ENCODE measurements around the gene NDE1.
"Not testable (repeated sequence)": the region's sequence is repeated elsewhere in the genome, so short reads cannot be mapped to it uniquely, and the experiment has no call there.

Gene NDE1

GRCh38 chr16:15671530-15672117, 21.6 kb downstream of the NDE1 start:
- H3K36me3 ChIP-seq (ENCODE audit: control insufficient read depth, insufficient read depth, low read length) = peaks cover 36% of the 10 kb centered on the region
- no peaks in the 10 kb centered on the region for H3K9me3 ChIP-seq (ENCODE audit: control insufficient read depth, low read length)
- H3K4me3 ChIP-seq (ENCODE audit: insufficient read depth, low read depth, low read length, poor library complexity, severe bottlenecking) = no peak overlapping the region
- H3K27me3 ChIP-seq (replicated peaks; ENCODE audit: control insufficient read depth, insufficient read depth, low read length, poor library complexity, severe bottlenecking) = no peaks in the 10 kb centered on the region
- H3K4me1 ChIP-seq (ENCODE audit: control insufficient read depth, insufficient read depth, low read length, poor library complexity, severe bottlenecking) = peaks cover 28% of the 10 kb centered on the region
- peak overlapping the region; percentile 87 for H3K27ac ChIP-seq (ENCODE audit: insufficient read depth, low read length, poor library complexity, severe bottlenecking)
- DNase-seq = no peak

DNA sequence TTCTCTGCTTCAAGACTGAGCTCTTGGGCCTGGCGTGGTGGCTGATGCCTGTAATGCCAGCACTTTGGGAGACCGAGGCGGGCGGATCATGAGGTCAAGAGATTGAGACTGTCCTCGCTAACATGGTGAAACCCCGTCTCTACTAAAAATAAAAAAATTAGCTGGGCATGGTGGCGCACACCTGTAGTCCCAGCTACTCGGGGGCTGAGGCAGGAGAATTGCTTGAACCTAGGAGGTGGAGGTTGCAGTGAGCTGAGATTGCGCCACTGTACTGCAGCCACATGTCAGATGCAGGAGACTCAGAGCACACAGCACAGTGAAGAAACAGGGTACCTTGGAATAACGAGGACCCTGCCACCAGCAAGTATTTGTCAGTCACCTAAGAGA, 22.1 kb downstream of the NDE1 start:
- H3K36me3 ChIP-seq (ENCODE audit: control insufficient read depth, insufficient read depth, low read length) = peaks cover 35% of the 10 kb centered on the region
- peak overlapping the region; percentile 87 for H3K27ac ChIP-seq (ENCODE audit: insufficient read depth, low read length, poor library complexity, severe bottlenecking)
- peaks cover 28% of the 10 kb centered on the region for H3K4me1 ChIP-seq (ENCODE audit: control insufficient read depth, insufficient read depth, low read length, poor library complexity, severe bottlenecking)
- H3K4me3 ChIP-seq (ENCODE audit: insufficient read depth, low read depth, low read length, poor library complexity, severe bottlenecking); H3K9me3 ChIP-seq (ENCODE audit: control insufficient read depth, low read length); DNase-seq; H3K27me3 ChIP-seq (replicated peaks; ENCODE audit: control insufficient read depth, insufficient read depth, low read length, poor library complexity, severe bottlenecking): not testable (repeated sequence)

DNA sequence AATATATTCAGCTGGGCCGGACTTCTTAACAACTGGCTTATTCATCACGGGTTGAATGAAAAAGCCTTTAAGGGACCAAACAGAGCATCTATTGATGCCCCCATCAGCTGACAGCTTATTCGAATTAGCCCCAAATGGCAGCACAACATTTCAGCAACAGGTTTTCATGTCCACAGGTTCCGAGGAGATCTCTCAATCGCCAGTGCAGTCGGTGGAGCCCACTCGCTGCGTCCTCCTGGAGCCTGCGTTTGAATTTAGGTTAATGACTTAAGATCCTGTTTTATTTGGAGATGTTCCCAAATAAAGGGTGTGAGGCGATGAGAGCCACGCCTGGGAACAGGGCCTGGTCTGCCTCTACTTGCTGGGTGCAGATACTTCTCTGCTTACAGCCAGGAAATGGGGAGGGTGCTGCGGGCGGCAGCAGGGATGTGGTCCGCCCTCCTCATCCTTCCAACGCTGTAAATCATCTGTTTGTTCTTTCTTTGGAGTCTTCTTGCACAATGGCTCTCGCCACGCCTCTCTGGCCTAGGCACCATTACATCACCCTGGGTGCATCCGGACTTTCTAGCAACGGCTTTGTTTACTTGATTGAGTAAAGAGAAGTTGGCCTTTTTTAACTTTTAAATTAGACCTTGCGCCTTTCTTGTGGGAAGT, 22.6 kb downstream of the NDE1 start:
- Histone ChIP-seq H3K9me3 (ENCODE audit: control insufficient read depth, low read length) (no peaks in the 10 kb centered on the region), H3K4me1 (ENCODE audit: control insufficient read depth, insufficient read depth, low read length, poor library complexity, severe bottlenecking) (peaks cover 28% of the 10 kb centered on the region), H3K36me3 (ENCODE audit: control insufficient read depth, insufficient read depth, low read length) (peaks cover 32% of the 10 kb centered on the region), H3K27ac (ENCODE audit: insufficient read depth, low read length, poor library complexity, severe bottlenecking) (peak overlapping the region; percentile 87), H3K27me3 (replicated peaks; ENCODE audit: control insufficient read depth, insufficient read depth, low read length, poor library complexity, severe bottlenecking) (no peaks in the 10 kb centered on the region), H3K4me3 (ENCODE audit: insufficient read depth, low read depth, low read length, poor library complexity, severe bottlenecking) (peak overlapping the region; percentile 13)
- DNase-seq = peak; percentile 52 to 77 (median 67)

DNA sequence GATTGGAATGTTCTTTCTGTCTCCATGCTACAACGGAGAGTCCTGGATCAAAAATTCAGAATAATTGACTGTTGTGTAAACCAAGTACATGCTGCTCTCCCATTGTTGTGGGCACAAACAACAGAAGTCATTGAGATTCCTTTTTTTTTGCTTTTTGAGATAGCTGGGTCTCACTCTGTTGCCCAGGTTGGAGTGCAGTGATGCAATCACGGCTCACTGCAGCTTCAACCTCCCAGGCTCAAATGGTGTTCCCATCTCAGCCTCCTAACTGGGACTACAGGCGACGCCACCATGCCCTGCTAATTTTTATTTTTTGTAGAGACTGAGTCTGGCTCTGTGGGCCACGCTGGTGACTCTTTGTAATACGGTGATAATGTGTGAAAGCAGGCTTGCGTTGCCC, 24.5 kb downstream of the NDE1 start:
- DNase-seq = no peak
- Histone ChIP-seq H3K4me1 (ENCODE audit: control insufficient read depth, insufficient read depth, low read length, poor library complexity, severe bottlenecking) (peaks cover 28% of the 10 kb centered on the region), H3K36me3 (ENCODE audit: control insufficient read depth, insufficient read depth, low read length) (peaks cover 34% of the 10 kb centered on the region)

DNA sequence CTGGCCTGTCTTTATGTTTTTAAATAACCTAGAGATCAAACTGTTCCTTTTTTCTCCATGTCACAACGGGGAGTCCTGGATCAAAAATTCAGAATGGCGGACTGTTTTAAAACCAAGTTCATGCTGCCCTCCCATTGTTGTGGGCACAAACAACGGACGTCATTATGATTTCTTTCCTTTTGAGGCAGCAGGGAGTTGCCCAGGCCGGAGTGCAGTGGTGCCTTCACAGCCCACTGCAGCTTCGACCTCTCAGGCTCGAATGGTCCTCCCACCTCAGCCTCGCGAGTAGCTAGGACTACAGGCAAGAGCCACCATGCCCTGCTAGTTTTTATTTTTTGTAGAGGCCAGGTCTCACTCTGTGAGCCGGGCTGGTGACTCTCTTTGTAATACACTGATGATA, 26.5 kb downstream of the NDE1 start:
- H3K27ac ChIP-seq (ENCODE audit: insufficient read depth, low read length, poor library complexity, severe bottlenecking) = peak overlapping the region; percentile 18
- H3K27me3 ChIP-seq (replicated peaks; ENCODE audit: control insufficient read depth, insufficient read depth, low read length, poor library complexity, severe bottlenecking) = no peaks in the 10 kb centered on the region
- DNase-seq = no peak
- H3K4me3 ChIP-seq (ENCODE audit: insufficient read depth, low read depth, low read length, poor library complexity, severe bottlenecking) = no peak overlapping the region
- H3K36me3 ChIP-seq (ENCODE audit: control insufficient read depth, insufficient read depth, low read length) = peaks cover 36% of the 10 kb centered on the region
- H3K4me1 ChIP-seq (ENCODE audit: control insufficient read depth, insufficient read depth, low read length, poor library complexity, severe bottlenecking) = peaks cover 28% of the 10 kb centered on the region
- no peaks in the 10 kb centered on the region for H3K9me3 ChIP-seq (ENCODE audit: control insufficient read depth, low read length)

More for the DNA sequence above, 24.5 kb downstream of the NDE1 start:
- Histone ChIP-seq H3K27me3 (replicated peaks; ENCODE audit: control insufficient read depth, insufficient read depth, low read length, poor library complexity, severe bottlenecking) (no peaks in the 10 kb centered on the region), H3K4me3 (ENCODE audit: insufficient read depth, low read depth, low read length, poor library complexity, severe bottlenecking) (no peak overlapping the region), H3K9me3 (ENCODE audit: control insufficient read depth, low read length) (no peaks in the 10 kb centered on the region), H3K27ac (ENCODE audit: insufficient read depth, low read length, poor library complexity, severe bottlenecking) (peak overlapping the region; percentile 87)

DNA sequence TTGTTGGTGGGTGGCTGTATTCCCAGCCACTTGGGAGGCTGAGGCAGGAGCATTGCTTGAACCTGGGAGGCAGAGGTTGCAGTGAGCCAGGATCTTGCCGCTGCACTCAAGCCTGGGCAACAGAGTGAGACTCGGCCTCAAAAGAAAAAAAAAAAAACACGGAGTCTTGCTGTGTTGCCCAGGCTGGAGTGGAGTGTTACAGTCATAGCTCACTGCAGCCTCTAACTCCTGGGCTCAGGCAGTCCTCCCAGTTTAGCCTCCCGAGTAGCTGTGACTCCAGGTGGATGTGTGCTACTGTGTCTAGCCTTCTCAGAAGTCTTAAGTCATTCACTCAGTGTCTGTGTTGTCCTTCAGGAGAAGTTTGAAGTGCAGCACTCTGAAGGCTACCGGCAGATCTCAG, 27.4 kb downstream of the NDE1 start:
- H3K4me1 ChIP-seq (ENCODE audit: control insufficient read depth, insufficient read depth, low read length, poor library complexity, severe bottlenecking) = peaks cover 19% of the 10 kb centered on the region
- DNase-seq = no peak
- H3K36me3 ChIP-seq (ENCODE audit: control insufficient read depth, insufficient read depth, low read length) = peaks cover 36% of the 10 kb centered on the region
- H3K4me3 ChIP-seq (ENCODE audit: insufficient read depth, low read depth, low read length, poor library complexity, severe bottlenecking) = no peak overlapping the region
- H3K27ac ChIP-seq (ENCODE audit: insufficient read depth, low read length, poor library complexity, severe bottlenecking) = no peak overlapping the region
- H3K27me3 ChIP-seq (replicated peaks; ENCODE audit: control insufficient read depth, insufficient read depth, low read length, poor library complexity, severe bottlenecking) = no peaks in the 10 kb centered on the region
- no peaks in the 10 kb centered on the region for H3K9me3 ChIP-seq (ENCODE audit: control insufficient read depth, low read length)

GRCh38 chr16:15682105-15682570, 32.1 kb downstream of the NDE1 start:
- DNase-seq = peak in 1 of 3 donors; percentile 17
- Histone ChIP-seq H3K4me1 (ENCODE audit: control insufficient read depth, insufficient read depth, low read length, poor library complexity, severe bottlenecking) (no peaks in the 10 kb centered on the region), H3K9me3 (ENCODE audit: control insufficient read depth, low read length) (no peaks in the 10 kb centered on the region), H3K4me3 (ENCODE audit: insufficient read depth, low read depth, low read length, poor library complexity, severe bottlenecking) (no peak overlapping the region), H3K27me3 (replicated peaks; ENCODE audit: control insufficient read depth, insufficient read depth, low read length, poor library complexity, severe bottlenecking) (no peaks in the 10 kb centered on the region), H3K36me3 (ENCODE audit: control insufficient read depth, insufficient read depth, low read length) (peaks cover 58% of the 10 kb centered on the region), H3K27ac (ENCODE audit: insufficient read depth, low read length, poor library complexity, severe bottlenecking) (no peak overlapping the region)

DNA sequence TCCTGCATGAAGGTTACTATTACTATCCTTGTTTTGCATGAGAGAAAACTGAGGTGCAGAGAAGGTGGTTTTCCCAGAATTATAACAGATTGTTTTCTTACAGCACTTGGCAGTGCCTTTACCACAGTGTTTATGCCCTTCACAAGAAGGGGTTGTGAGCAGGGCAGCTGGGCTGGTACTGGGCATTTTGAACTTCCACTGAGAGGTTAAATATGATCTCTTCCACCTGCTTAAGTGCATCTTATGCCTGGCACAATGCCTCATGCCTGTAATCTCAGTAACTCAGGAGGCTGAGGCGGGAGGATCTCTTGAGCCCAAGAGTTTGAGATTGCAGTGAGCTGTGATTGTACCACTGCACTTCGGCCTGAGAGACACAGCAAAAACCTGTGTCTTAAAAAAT, 36.2 kb downstream of the NDE1 start:
- no peaks in the 10 kb centered on the region for H3K9me3 ChIP-seq (ENCODE audit: control insufficient read depth, low read length)
- peaks cover 64% of the 10 kb centered on the region for H3K36me3 ChIP-seq (ENCODE audit: control insufficient read depth, insufficient read depth, low read length)
- H3K27me3 ChIP-seq (replicated peaks; ENCODE audit: control insufficient read depth, insufficient read depth, low read length, poor library complexity, severe bottlenecking) = no peaks in the 10 kb centered on the region
- H3K4me3 ChIP-seq (ENCODE audit: insufficient read depth, low read depth, low read length, poor library complexity, severe bottlenecking) = no peak overlapping the region
- DNase-seq = no peak
- H3K4me1 ChIP-seq (ENCODE audit: control insufficient read depth, insufficient read depth, low read length, poor library complexity, severe bottlenecking) = no peaks in the 10 kb centered on the region
- no peak overlapping the region for H3K27ac ChIP-seq (ENCODE audit: insufficient read depth, low read length, poor library complexity, severe bottlenecking)

- Histone ChIP-seq H3K27ac (ENCODE audit: insufficient read depth, low read length, poor library complexity, severe bottlenecking) (no peak overlapping the region), H3K4me1 (ENCODE audit: control insufficient read depth, insufficient read depth, low read length, poor library complexity, severe bottlenecking) (no peaks in the 10 kb centered on the region), H3K36me3 (ENCODE audit: control insufficient read depth, insufficient read depth, low read length) (peaks cover 77% of the 10 kb centered on the region), H3K27me3 (replicated peaks; ENCODE audit: control insufficient read depth, insufficient read depth, low read length, poor library complexity, severe bottlenecking) (no peaks in the 10 kb centered on the region), H3K4me3 (ENCODE audit: insufficient read depth, low read depth, low read length, poor library complexity, severe bottlenecking) (no peak overlapping the region), H3K9me3 (ENCODE audit: control insufficient read depth, low read length) (no peaks in the 10 kb centered on the region)
- DNase-seq = no peak
These were observed 39.2 kb downstream of the NDE1 start for GRCh38 chr16:15689290-15689689.

DNA sequence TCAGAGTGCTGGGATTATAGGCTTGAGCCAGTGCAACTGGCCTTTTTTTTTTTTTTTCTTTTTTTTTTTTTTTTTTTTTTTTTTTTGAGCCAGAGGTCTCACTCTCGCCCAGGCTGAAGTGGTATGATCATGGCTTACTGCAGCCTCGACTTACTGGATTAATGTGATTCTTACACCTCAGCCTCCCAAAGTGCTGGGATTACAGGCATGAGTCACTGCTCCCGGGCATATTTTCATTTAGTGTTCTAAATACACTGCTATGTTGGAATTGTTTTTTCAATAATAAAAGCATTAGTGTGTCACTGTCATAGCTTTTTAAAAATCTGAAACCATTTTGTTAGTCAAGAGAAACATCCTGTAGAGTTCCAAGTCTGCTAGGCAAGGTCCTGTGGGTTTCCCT, 40.3 kb downstream of the NDE1 start:
- H3K4me3 ChIP-seq (ENCODE audit: insufficient read depth, low read depth, low read length, poor library complexity, severe bottlenecking) = no peak overlapping the region
- peaks cover 86% of the 10 kb centered on the region for H3K36me3 ChIP-seq (ENCODE audit: control insufficient read depth, insufficient read depth, low read length)
- H3K27me3 ChIP-seq (replicated peaks; ENCODE audit: control insufficient read depth, insufficient read depth, low read length, poor library complexity, severe bottlenecking) = no peaks in the 10 kb centered on the region

More for the DNA sequence above, 40.3 kb downstream of the NDE1 start:
- DNase-seq = no peak
- H3K27ac ChIP-seq (ENCODE audit: insufficient read depth, low read length, poor library complexity, severe bottlenecking) = no peak overlapping the region
- no peaks in the 10 kb centered on the region for H3K4me1 ChIP-seq (ENCODE audit: control insufficient read depth, insufficient read depth, low read length, poor library complexity, severe bottlenecking)
- no peaks in the 10 kb centered on the region for H3K9me3 ChIP-seq (ENCODE audit: control insufficient read depth, low read length)

Data from effector memory CD4-positive, alpha-beta T cell (primary cell).